Measurements from ENCODE around the gene GGN.

GRCh38 chr19:38386971-38387549, 774 bp downstream of the GGN start:
- TF ChIP-seq POLR2A (IDR thresholded peaks at IDR 0.05): no peak
- TF ChIP-seq CTCF (IDR thresholded peaks at IDR 0.05): no peak

Measured in testis (tissue), 2 donors.